Stimulated activated naive CD8-positive, alpha-beta T cell treated with anti-CD3 and anti-CD28 coated beads, Interleukin-15, Interleukin-2, amounts not matched to agents 100 ng/mL and 50 ng/mL, for 24 hours (primary cell): ENCODE measurements around the gene FREY1.

ENCODE experiments used
- H3K27ac Mint-ChIP-seq: one replicate; pipeline ENCODE4 v1.8.0; 2021; ENCODE audit warnings: mild to moderate bottlenecking, mixed read lengths
- H3K27me3 Mint-ChIP-seq: one replicate; pipeline ENCODE4 v1.8.0; 2021; ENCODE audit warnings: mixed read lengths
- H3K36me3 Mint-ChIP-seq: one replicate; pipeline ENCODE4 v1.8.0; 2021; ENCODE audit warnings: low read depth, mixed read lengths
- H3K4me1 Mint-ChIP-seq: one replicate; pipeline ENCODE4 v1.8.0; 2021; ENCODE audit warnings: low read depth, mixed read lengths
- H3K4me3 Mint-ChIP-seq: one replicate; pipeline ENCODE4 v1.8.0; 2021; ENCODE audit warnings: mild to moderate bottlenecking, mixed read lengths
- H3K9me3 Mint-ChIP-seq: one replicate; pipeline ENCODE4 v1.8.0; 2021; ENCODE audit warnings: mixed read lengths

Gene FREY1

DNA sequence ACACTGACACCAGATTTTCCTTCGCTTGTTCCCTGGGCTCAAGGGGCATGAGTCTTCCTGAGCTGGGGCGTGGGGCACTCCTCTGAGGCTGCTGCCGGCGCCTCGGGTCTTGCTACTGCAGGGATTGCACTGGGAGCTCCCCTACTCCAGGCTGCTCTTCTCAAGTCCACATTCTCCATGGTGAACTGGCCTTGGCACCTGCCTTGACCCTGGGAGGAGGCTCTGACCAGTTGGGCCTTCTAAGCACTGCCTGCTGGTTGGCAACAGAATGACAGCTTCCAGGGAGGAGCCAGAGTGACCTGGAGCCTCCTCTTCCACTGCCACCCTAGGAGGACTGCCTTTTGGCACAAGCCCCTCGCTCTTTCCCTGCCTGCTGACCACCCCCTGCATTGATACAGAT, 9.5 kb downstream of the FREY1 start:
- H3K27me3 Mint-ChIP-seq = peaks cover 22% of the 10 kb centered on the region
- H3K4me1 Mint-ChIP-seq = no peaks in the 10 kb centered on the region
- no peaks in the 10 kb centered on the region for H3K9me3 Mint-ChIP-seq
- H3K27ac Mint-ChIP-seq = no peak overlapping the region
- no peak overlapping the region for H3K4me3 Mint-ChIP-seq
- H3K36me3 Mint-ChIP-seq = no peaks in the 10 kb centered on the region

DNA sequence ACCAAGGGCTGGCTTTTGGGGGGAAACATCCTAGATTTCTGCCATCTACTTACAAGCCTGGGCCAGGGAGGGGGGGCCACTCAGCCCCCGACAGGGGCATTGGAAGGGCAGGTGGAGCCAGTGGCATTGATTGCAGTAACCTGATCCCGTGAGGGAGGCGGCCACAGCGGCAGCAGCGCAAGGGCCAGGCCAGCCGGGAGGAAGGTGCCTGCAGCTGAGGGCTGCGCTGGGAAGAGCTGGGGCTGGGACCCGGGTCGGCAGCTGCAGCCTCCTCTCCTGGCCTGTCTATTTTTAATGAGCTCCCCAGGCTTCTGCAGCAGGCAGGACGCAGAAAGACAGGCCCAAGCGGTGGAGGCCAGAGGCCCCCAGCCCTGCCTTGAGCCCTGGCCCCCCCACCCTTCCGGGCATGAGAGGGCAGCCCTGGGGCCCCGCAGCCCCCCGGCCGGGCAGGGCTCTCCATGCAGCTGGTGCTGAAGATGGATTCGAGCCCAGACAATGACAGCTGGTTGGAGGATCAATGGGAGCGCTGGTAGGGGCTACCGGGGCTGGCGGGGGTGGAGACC, 10.6 kb downstream of the FREY1 start:
- H3K9me3 Mint-ChIP-seq = no peaks in the 10 kb centered on the region
- H3K36me3 Mint-ChIP-seq = no peaks in the 10 kb centered on the region
- no peaks in the 10 kb centered on the region for H3K4me1 Mint-ChIP-seq
- H3K4me3 Mint-ChIP-seq = no peak overlapping the region
- H3K27ac Mint-ChIP-seq = no peak overlapping the region
- H3K27me3 Mint-ChIP-seq = peaks cover 22% of the 10 kb centered on the region

DNA sequence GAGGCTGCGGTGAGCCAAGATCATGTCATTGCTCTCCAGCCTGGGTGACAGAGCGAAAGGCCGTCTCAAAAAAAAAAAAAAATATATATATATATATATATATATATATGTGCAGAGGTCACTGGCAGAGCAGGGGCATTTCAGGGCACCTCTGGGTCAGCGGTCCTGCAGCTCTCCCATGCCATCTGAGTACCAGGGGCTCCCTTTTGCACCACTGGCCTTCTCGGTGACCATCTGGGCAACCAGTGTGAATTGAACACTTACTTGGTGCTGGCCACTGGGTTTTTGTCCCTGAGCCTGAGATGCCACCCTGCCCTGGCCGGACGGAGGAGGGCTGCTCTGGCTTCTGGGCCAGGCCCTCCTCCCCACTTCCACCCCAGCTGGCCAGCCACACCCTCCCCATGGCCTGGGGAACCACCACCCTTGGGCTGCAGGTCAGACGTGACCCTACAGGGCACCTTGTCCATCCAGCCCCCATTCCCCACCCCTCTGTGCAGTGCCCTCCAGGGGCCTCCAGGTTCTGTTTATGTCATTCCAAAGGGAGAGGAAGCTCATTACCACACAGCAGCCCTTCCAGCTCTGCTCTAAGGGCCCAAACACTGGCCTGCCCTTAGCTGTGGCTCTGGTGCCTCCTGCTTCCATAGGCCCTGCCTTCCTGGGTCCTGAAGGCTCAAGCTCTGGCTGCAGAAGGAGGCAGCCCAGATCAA, 11.4 kb downstream of the FREY1 start:
- no peaks in the 10 kb centered on the region for H3K4me1 Mint-ChIP-seq
- H3K9me3 Mint-ChIP-seq = no peaks in the 10 kb centered on the region
- H3K27ac Mint-ChIP-seq = no peak overlapping the region
- H3K4me3 Mint-ChIP-seq = no peak overlapping the region
- H3K36me3 Mint-ChIP-seq = no peaks in the 10 kb centered on the region
- peaks cover 21% of the 10 kb centered on the region for H3K27me3 Mint-ChIP-seq

DNA sequence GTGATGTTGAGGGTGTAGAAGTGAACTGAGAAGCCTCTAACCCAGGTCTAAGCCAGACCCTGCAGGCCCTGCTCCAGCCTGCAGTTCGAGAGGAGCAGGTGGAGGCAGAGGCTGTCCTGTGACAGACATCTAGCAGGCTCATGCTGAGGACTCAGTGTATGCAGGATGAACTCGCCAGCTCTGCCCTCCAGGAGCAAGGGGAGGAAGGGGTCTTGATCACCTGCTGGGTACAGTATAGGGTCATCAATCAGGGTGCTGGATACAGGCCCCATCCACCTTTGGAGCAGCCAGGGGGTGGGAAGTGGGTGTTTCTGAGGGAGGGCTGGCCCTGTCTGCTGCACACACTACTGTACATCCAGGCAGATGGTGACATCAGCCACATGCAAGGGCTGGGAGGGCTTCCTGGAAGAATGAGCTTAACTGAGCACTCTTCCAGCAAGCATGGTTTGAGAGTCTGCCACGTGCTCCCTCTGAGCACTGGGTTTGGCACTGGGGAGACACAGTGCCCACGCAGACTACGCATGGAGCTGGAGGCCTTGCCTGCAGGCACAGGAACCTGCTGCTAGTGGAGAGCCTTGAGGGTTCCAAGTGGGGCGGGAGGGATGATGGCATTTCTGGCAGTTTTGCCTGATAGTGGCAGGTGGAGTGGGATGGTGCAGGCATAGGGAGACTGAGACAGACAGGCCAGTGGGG, 12.4 kb downstream of the FREY1 start:
- no peaks in the 10 kb centered on the region for H3K4me1 Mint-ChIP-seq
- no peaks in the 10 kb centered on the region for H3K9me3 Mint-ChIP-seq
- no peaks in the 10 kb centered on the region for H3K36me3 Mint-ChIP-seq
- no peak overlapping the region for H3K27ac Mint-ChIP-seq
- peaks cover 17% of the 10 kb centered on the region for H3K27me3 Mint-ChIP-seq
- H3K4me3 Mint-ChIP-seq = no peak overlapping the region

DNA sequence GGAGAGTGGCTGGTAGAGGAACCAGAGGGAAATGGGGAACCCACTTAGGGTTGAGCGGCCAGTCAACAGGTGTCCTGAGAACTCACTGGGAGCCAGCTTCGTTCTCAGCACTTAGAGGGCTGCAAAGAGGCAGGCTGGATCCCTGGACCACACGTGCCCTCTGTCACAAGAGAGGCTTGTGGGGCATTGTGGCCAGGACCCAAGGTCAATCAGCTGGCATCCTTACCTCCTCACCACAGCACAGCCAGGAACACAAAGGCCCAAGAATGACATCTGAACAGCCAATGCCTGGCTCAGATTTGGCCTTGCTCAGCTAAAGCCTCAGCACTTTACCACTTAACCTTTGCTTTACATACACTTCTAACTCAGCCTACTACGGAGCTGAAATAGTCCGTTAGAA, 14.2 kb downstream of the FREY1 start:
- Mint-ChIP-seq H3K4me3 (no peak overlapping the region), H3K27ac (no peak overlapping the region), H3K4me1 (no peaks in the 10 kb centered on the region), H3K9me3 (no peaks in the 10 kb centered on the region), H3K36me3 (no peaks in the 10 kb centered on the region), H3K27me3 (peaks cover 13% of the 10 kb centered on the region)

DNA sequence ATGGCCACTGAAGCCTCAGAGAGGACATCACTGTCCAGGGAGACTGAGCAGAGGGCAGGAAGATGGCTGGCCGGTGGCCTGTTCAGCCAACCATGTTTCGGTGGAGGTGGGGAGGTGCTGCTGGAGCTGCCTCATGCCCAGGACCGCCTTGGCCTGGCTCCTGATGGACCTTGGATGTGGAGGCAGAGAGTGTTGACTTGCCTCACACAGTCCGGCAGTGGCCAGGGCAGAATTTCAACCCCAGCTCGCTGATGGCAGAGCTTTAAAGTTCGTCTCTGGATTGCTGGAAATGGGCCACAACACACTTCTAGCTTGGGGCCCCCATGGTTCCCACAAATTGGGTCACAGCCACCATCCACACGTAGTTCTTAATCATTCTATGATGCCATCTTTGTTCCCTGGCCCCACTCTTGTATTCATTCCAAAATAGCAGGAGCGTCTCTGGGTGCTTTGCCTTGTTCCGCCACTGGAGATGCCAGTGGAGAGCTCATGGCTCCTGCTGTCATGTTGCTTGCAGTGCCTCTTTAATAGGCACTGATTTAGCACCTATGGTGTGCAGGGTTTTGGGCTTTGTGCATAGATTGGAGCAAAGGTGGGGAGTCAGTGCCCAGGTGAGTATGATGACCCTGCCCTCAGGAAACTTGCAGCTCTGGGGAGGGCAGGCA, 16.1 kb downstream of the FREY1 start:
- H3K36me3 Mint-ChIP-seq = no peaks in the 10 kb centered on the region
- no peaks in the 10 kb centered on the region for H3K4me1 Mint-ChIP-seq
- no peaks in the 10 kb centered on the region for H3K9me3 Mint-ChIP-seq
- no peak overlapping the region for H3K27ac Mint-ChIP-seq
- H3K27me3 Mint-ChIP-seq = peaks cover 12% of the 10 kb centered on the region
- H3K4me3 Mint-ChIP-seq = no peak overlapping the region

DNA sequence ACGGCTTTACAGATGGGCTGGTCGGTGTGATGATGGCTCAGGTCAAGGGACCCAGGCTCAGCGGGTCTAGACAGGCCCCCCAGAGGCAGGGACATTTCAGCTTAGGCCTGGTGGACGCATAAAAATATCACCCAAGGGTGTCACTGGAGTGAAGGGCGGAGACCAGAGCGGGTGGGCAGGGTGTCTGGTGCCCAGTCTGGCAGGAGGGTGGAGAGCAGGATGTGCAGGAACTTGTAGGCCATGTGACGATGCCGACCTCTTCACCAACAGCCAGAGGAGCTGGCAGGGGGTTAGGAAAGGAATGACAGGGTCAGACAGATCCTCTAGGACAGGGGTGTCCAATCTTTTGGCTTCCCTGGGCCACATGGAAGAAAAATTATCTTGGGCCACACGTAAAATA, 17.1 kb downstream of the FREY1 start:
- Mint-ChIP-seq H3K4me3 (no peak overlapping the region), H3K36me3 (no peaks in the 10 kb centered on the region), H3K4me1 (peaks cover 4% of the 10 kb centered on the region), H3K9me3 (no peaks in the 10 kb centered on the region), H3K27me3 (peaks cover 9% of the 10 kb centered on the region), H3K27ac (no peak overlapping the region)

DNA sequence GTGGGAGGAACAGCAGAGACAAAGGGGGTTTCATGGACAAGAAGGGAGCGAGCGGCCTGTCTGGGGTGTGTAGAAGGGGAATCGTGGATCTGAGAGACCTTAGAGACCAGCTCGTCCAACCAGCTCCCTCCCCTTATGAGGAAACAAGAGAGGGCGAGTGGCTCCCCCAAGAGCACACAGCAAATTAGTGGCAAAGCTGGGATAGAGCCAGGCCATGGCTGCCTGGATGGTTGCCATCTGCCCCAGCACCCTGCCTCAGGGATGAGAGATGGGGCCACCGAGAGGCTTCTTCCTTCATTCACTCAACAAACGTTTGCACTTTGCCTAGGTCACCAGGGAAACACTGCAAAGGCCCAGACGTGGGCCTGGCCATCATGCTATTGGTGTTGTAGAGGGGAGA, 17.5 kb downstream of the FREY1 start:
- H3K9me3 Mint-ChIP-seq = no peaks in the 10 kb centered on the region
- no peak overlapping the region for H3K27ac Mint-ChIP-seq
- H3K36me3 Mint-ChIP-seq = no peaks in the 10 kb centered on the region
- peaks cover 5% of the 10 kb centered on the region for H3K27me3 Mint-ChIP-seq
- H3K4me3 Mint-ChIP-seq = no peak overlapping the region
- H3K4me1 Mint-ChIP-seq = peaks cover 8% of the 10 kb centered on the region

DNA sequence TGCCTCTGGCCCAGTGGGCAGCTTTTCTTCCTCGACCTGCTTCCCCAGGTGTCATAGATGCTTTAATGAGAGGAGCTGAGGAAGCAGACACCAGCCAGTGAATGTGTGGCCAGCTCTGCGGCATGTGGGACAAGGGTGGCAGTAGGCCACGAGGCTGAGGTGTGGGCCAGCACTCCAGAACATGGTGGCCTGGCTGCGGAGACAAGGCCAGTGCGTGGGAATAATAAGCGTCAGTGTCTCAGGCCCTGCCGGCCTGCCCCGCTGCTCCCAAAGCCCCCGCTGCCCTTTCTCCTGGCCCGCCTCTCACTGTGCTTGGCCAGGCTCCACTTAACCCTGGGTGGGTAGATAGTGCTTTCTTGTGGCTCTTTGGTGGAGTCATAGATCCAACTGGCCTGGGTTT, 19.5 kb downstream of the FREY1 start:
- H3K4me1 Mint-ChIP-seq = peaks cover 10% of the 10 kb centered on the region
- H3K4me3 Mint-ChIP-seq = no peak overlapping the region

DNA sequence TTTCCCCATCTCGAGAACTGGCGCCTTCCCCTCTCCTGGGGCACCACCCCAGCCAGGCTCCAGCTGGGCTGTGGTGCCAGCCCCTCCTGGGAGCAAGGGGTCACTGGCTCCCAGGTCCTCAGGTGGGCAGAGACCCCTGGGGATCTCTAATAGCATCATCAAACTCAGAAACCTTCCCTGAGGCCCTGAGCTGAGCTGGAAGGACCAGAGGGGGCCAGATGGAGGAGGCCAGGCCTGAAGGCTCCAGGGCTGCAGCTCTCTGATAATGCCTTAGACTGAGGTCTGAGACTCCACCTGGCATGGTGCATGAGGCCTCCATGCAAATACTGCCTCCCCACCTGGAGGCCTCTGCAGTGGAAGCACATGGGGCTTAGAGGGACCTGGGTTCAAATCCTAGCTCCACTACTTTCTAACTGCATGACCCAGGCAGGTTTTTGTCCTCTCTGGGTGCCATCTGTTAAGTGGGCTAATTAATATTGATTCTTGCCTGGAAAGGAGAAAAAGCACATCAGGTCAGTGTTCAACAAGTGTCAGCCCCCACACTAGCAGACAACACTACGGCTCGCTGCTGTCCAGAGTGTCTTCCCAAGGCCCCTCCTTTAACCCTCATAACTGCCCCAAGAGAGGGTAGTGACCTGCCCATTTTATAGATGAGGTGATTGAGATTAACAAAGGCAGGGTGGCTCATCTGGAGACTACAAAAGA, 20.1 kb downstream of the FREY1 start:
- H3K27me3 Mint-ChIP-seq = no peaks in the 10 kb centered on the region
- no peak overlapping the region for H3K27ac Mint-ChIP-seq
- peaks cover 10% of the 10 kb centered on the region for H3K4me1 Mint-ChIP-seq
- no peaks in the 10 kb centered on the region for H3K9me3 Mint-ChIP-seq
- no peak overlapping the region for H3K4me3 Mint-ChIP-seq
- H3K36me3 Mint-ChIP-seq = peaks cover 6% of the 10 kb centered on the region

More for the DNA sequence above, 19.5 kb downstream of the FREY1 start:
- Mint-ChIP-seq H3K27me3 (no peaks in the 10 kb centered on the region), H3K27ac (no peak overlapping the region), H3K9me3 (no peaks in the 10 kb centered on the region), H3K36me3 (no peaks in the 10 kb centered on the region)

DNA sequence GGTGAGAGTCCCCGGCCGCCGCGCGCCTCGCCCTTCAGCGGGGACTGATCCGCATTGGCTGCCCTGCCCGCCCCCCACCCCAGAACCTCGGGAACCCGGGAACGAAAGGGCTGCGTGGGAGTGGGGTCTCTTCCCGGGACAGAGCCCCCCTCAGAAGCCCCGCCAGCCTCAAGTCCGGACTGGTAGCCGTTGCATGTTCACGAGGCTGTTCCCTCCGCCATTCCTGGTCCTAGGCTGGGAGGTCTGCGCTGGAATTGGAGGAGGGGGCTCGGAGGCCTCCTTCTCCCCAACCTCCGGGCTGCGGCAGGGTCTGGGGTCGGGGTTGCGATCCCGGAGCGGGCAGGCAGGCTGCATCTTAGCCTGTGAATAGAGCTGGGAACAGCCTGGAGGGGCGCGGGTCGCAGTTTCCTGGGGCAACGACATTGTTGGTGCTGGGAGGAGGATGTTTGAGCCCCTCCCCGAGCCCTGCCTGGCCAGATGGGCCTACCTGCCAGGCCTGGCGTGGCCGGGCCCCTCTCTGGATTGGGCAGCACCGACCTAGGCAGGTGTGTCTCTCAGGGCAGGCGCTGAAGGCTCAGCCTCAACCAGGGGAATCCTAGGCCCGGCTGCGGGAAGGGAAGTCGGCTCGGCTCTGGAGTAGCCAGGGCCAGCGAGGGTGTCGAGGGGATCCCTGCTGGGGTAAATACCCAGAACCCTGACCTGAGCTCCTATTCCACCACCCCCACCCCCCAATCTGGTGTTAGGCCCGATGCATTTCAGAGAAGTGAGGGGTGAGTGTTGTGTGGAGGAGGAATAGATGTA, 20.9 kb downstream of the FREY1 start:
- H3K27me3 Mint-ChIP-seq = no peaks in the 10 kb centered on the region
- no peak overlapping the region for H3K27ac Mint-ChIP-seq
- H3K4me1 Mint-ChIP-seq = peaks cover 10% of the 10 kb centered on the region
- peaks cover 6% of the 10 kb centered on the region for H3K36me3 Mint-ChIP-seq
- H3K4me3 Mint-ChIP-seq = no peak overlapping the region
- H3K9me3 Mint-ChIP-seq = no peaks in the 10 kb centered on the region

DNA sequence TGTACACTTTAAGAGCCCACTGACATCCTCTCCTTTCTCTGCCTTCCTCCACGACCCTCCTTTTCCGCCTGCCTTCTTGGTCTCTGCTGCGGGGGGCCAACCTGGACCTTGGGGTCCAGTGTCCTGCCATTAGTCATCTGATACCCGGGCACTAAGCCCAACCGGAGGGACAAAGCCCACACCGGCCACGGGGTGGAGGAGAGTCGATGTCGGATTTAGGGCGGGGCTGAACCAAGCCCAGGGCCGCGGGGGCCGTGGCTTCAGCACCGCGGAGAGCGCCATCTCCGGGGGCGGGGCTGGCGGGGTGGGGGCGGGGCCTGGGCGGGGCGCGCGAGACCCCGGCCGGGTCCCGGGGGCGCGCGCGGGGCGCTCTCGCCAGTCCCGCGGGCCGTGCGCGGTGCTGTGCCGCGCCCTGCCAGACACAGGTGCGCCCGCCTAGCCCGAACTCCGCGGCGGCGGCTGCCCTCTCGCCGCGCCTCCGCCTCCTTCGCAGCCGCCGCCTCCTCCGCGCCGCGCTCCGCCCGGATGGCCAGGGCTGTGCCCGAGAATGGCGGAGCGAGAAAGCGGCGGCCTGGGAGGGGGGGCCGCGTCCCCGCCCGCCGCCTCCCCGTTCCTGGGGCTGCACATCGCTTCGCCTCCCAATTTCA, 21.7 kb downstream of the FREY1 start, which contains the start of gene MAPK8IP1:
Gene MAPK8IP1 (plus strand): TSS at position 378 of the 647 bp plus-strand sequence. CDS start 170 bp downstream, at position 548.
- Mint-ChIP-seq H3K27ac (no peak within 1 kb of the TSS), H3K4me1 (peaks cover 10% of the 10 kb centered on the region)

DNA sequence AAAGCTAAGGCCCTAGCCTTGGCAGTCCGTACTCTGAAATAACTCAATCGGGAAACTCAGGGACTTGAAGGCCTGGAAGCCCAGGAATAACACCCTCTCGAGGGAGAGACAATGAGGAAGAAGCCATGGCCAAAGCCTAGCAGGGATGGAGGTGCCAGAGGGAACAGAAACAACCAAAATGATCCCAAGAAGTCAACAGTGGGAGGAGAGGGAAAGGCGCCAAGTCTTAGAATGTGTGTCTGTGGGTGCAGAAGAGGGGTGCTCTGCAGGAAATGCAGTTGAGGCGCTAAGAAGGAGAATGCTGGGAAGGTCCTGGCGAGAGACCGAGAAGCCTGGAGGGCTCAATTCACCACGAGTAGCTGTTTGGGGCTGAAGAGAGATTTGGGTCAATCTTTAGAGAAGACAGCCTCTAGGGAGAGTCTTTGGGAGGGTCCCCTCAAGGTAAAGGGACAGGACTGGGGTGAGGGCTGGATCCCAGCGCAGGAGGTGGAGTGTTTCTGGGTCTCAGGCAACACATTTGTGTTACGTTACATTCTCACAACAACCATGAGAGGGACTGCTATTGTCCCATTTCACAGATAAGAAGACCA, 22.4 kb downstream of the FREY1 start:
- Mint-ChIP-seq H3K9me3 (no peaks in the 10 kb centered on the region), H3K4me1 (peaks cover 10% of the 10 kb centered on the region), H3K27ac (no peak overlapping the region), H3K36me3 (peaks cover 11% of the 10 kb centered on the region), H3K27me3 (no peaks in the 10 kb centered on the region), H3K4me3 (peak overlapping the region; percentile 75)

More for the DNA sequence above, 21.7 kb downstream of the FREY1 start, which contains the start of gene MAPK8IP1:
- H3K27me3 Mint-ChIP-seq = no peaks in the 10 kb centered on the region
- H3K36me3 Mint-ChIP-seq = peaks cover 9% of the 10 kb centered on the region
- peak within 1 kb of the TSS; percentile 75 for H3K4me3 Mint-ChIP-seq
- H3K9me3 Mint-ChIP-seq = no peaks in the 10 kb centered on the region
